GM10248 (cell line): Measurements from ENCODE around the gene PIK3AP1.

Experiments
- CTCF ChIA-PET: fragments of 300-600 bp; sonication (Branson Sonifier 250); formaldehyde crosslinking; extraction: SDS; loops from one replicate; lab custom pipeline; 2021; ENCODE audit warnings: antibody characterized with exemption; lab: Yijun Ruan, JAX
- POLR2A ChIA-PET: fragments of 350-650 bp; sonication (Branson Sonifier 250); formaldehyde crosslinking; extraction: SDS; loops from one replicate; lab custom pipeline; 2020; ENCODE audit warnings: antibody characterized with exemption; lab: Yijun Ruan, JAX
- DNase-seq: peaks from one replicate; pipeline ENCODE4 v3.0.0; 2012; ENCODE audit errors: extremely low spot score
- TF ChIP-seq, protein P1 (sequence below): IDR thresholded peaks from 2 replicates; pipeline ENCODE4 v1.5.1; 2012; ENCODE audit warnings: mild to moderate bottlenecking, low read depth; ENCODE audit errors: extremely low read depth, missing control alignments, control extremely low read depth

Gene PIK3AP1

DNA sequence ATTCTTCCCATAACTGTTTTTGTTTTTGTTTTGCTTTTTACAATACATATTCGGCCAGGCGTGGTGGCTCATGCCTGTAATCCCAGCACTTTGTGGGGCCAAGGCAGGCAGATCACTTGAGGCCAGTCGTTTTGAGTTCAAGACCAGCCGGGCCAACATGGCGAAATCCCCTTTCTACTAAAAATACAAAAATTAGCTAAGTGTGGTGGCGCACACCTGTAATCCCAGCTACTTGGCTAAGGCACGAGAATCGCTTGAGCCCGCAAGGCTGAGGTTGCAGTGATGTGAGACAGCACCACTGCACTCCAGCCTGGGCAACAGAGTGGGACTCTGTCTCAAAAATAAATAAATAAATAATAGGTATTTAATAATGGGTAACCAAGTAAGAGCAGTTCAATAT, 135.8 kb downstream of the PIK3AP1 start:
- DNase-seq: no peak
- ChIA-PET POLR2A (no interaction called here), CTCF (interaction anchor here (0.9 to 1.4 kb wide), 3 partner anchors 8 to 210 kb away, joined by 3 to 5 read pairs (median 4); no protein-coding TSS in a partner anchor)
- TF ChIP-seq, protein P1, sequence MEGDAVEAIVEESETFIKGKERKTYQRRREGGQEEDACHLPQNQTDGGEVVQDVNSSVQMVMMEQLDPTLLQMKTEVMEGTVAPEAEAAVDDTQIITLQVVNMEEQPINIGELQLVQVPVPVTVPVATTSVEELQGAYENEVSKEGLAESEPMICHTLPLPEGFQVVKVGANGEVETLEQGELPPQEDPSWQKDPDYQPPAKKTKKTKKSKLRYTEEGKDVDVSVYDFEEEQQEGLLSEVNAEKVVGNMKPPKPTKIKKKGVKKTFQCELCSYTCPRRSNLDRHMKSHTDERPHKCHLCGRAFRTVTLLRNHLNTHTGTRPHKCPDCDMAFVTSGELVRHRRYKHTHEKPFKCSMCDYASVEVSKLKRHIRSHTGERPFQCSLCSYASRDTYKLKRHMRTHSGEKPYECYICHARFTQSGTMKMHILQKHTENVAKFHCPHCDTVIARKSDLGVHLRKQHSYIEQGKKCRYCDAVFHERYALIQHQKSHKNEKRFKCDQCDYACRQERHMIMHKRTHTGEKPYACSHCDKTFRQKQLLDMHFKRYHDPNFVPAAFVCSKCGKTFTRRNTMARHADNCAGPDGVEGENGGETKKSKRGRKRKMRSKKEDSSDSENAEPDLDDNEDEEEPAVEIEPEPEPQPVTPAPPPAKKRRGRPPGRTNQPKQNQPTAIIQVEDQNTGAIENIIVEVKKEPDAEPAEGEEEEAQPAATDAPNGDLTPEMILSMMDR: no peak

DNA sequence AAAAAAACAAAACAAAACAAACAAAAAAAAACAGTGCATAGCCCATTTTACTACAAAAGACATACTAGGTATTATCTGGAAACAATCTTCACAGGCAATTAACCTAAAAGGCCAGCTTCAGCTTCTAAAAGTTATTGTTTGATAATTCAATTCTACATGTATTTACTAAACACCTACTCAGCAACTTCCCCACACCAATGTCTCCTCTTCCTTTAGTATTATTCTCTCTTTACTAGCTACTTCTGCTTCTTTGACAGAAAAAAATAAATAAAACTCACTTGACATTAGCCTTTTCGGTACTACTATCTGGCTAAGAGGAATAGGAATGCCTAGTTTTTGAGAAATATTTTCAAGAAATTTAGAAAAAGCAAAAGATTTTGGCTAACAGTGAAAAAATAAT, 136.3 kb downstream of the PIK3AP1 start:
- no peak for DNase-seq
- CTCF ChIA-PET: interaction anchor here (1.4 kb wide), 1 partner anchor 209 kb away, joined by 3 read pairs; no protein-coding TSS in a partner anchor
- POLR2A ChIA-PET: no interaction called here
- TF ChIP-seq, protein P1: no peak

DNA sequence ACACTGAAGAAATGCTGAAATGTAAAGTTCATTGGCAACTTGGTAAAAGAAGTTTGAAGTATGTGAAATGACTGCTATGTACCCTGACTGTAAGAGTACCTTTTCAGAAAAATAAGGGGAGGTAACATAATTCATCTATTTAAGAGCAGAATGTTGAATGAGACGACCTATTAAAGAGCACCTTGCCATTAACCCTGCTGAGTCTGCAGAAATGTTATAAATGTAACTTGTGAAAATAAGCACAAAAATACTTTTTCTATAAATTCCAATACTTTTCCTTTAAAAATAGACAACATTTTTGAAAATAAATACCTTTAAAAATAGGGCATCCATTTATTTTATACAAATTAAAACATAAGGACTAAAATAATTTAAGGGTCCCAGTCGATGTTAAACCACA, 141.2 kb downstream of the PIK3AP1 start:
- no peak for DNase-seq
- TF ChIP-seq, protein P1: no peak
- ChIA-PET POLR2A (no interaction called here), CTCF (interaction anchor here (1.4 kb wide), 1 partner anchor 25 kb away, joined by 3 read pairs; no protein-coding TSS in a partner anchor)

DNA sequence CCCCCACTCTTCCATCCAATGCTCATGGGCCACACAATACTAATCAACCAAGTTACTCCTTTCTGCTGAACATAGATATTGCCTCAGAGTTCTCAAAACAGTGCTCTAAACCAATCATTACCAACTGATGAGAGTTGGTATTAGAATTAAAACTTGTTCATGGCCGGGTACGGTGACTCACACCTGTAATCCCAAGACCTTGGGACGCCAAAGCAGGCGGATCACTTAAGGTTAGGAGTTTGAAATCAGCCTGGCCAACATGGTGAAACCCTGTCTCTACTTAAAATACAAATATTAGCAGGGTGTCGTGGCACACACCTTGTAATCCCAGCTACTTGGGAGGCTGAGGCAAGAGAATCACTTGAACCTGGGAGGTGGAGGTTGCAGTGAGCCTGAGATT, 141.7 kb downstream of the PIK3AP1 start:
- ChIA-PET POLR2A (no interaction called here), CTCF (no interaction called here)
- TF ChIP-seq, protein P1: no peak
- no peak for DNase-seq

DNA sequence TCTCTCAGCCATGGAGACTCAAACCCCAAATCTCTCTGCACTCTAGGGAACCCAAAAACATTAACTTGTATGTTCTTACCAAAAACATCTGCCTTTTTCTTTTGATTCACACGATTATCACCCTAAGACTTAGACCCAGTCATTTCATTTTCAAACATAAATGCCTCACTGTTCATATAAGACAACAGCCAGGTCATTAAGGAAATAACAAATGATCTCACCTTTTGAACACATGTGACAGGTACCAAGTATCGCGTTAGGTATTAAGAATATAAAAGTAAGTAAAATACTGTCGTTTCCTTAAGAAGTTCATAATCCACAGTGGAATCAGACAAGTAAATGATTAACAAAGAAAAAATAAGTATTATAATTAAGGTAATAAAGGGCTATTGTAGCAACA, 142.3 kb downstream of the PIK3AP1 start:
- no peak for DNase-seq
- TF ChIP-seq, protein P1: no peak
- ChIA-PET CTCF (interaction anchor here (0.7 kb wide), 1 partner anchor 28 kb away, joined by 3 read pairs; no protein-coding TSS in a partner anchor), POLR2A (no interaction called here)

DNA sequence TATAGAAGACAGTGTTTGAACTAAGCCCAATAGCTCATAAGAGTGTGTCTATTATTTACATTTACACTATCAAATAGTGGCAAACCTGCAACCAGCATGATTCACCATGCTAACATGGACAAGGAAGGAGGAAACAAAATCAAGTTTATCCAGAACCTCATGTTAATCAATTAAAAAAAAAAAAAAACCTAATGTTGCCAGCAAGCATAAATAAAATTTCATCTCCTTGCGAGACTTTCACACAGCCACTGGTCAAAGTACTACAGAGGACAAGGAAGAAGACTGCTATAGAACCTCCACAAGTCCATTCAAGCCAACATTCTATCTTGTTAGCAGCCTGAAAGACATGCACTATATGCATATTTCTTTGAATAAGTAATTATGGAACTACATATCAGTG, 143.2 kb downstream of the PIK3AP1 start:
- DNase-seq: no peak
- POLR2A ChIA-PET: no interaction called here
- CTCF ChIA-PET: interaction anchor here (0.7 kb wide), 3 partner anchors 8 to 27 kb away, joined by 3 to 5 read pairs (median 3); no protein-coding TSS in a partner anchor
- TF ChIP-seq, protein P1: no peak
